ENCODE measurements around the gene SHROOM3.

Gene SHROOM3

GRCh38 chr4:76494871-76495590 is 60.0 kb downstream of the SHROOM3 start:
- DNase-seq: no peak

GRCh38 chr4:76498550-76498949 is 63.5 kb downstream of the SHROOM3 start:
- DNase-seq: no peak

- no peak for DNase-seq
Observed at GRCh38 chr4:76499461-76499860, 64.4 kb downstream of the SHROOM3 start.

- DNase-seq: no peak
Observed at GRCh38 chr4:76502886-76503285, 67.9 kb downstream of the SHROOM3 start.

- peak; percentile 33 to 64 for DNase-seq
Observed at GRCh38 chr4:76504613-76505465, 69.8 kb downstream of the SHROOM3 start.

GRCh38 chr4:76511947-76512346 is 76.9 kb downstream of the SHROOM3 start:
- no peak for DNase-seq

- DNase-seq: no peak
Observed at GRCh38 chr4:76513482-76513881, 78.5 kb downstream of the SHROOM3 start.

- no peak for DNase-seq
Observed at GRCh38 chr4:76514087-76514486, 79.1 kb downstream of the SHROOM3 start.

GRCh38 chr4:76515975-76516843 is 81.2 kb downstream of the SHROOM3 start:
- peak; percentile 25 to 45 for DNase-seq

- no peak for DNase-seq
Observed at GRCh38 chr4:76518241-76518640, 83.2 kb downstream of the SHROOM3 start.

GRCh38 chr4:76523593-76523992 is 88.6 kb downstream of the SHROOM3 start:
- no peak for DNase-seq

- no peak for DNase-seq
Observed at GRCh38 chr4:76525751-76526150, 90.7 kb downstream of the SHROOM3 start.

GRCh38 chr4:76526585-76526990 is 91.6 kb downstream of the SHROOM3 start:
- DNase-seq: no peak

- no peak for DNase-seq
Observed at GRCh38 chr4:76527666-76528065, 92.6 kb downstream of the SHROOM3 start.

GRCh38 chr4:76531597-76531996 is 96.6 kb downstream of the SHROOM3 start:
- DNase-seq: no peak

- DNase-seq: no peak
Observed at GRCh38 chr4:76532805-76533204, 97.8 kb downstream of the SHROOM3 start.

- DNase-seq: no peak
Observed at GRCh38 chr4:76533314-76533713, 98.3 kb downstream of the SHROOM3 start.

GRCh38 chr4:76535603-76536372 is 100.8 kb downstream of the SHROOM3 start:
- no peak for DNase-seq

GRCh38 chr4:76536373-76536689 is 101.3 kb downstream of the SHROOM3 start:
- DNase-seq: no peak

GRCh38 chr4:76538296-76538695 is 103.3 kb downstream of the SHROOM3 start:
- DNase-seq: no peak

GRCh38 chr4:76539979-76540378 is 105.0 kb downstream of the SHROOM3 start:
- no peak for DNase-seq

- no peak for DNase-seq
Observed at GRCh38 chr4:76540486-76540885, 105.5 kb downstream of the SHROOM3 start.

GRCh38 chr4:76543378-76543777 is 108.3 kb downstream of the SHROOM3 start:
- no peak for DNase-seq

All from AML-193 (cell line).